HG02610 (cell line): Measurements from ENCODE around the gene NLGN1.

Experiments used
- ATAC-seq: cut with Tn5 transposase; IDR thresholded peaks from one replicate; pipeline ENCODE4 v1.9.1; 2021; ENCODE audit warnings: mild to moderate bottlenecking, moderate library complexity; ENCODE audit not compliant: unreplicated experiment

The NLGN1 gene

GRCh38 chr3:173750591-173750990 is 353.0 kb downstream of the NLGN1 start:
- ATAC-seq = no peak

- ATAC-seq = no peak
Measured at GRCh38 chr3:173753593-173753992, 356.0 kb downstream of the NLGN1 start.

GRCh38 chr3:173755161-173755560 is 357.6 kb downstream of the NLGN1 start:
- ATAC-seq = no peak

- ATAC-seq = no peak
Measured at GRCh38 chr3:173761161-173761560, 363.6 kb downstream of the NLGN1 start.

GRCh38 chr3:173762501-173762900 is 365.0 kb downstream of the NLGN1 start:
- ATAC-seq = no peak

GRCh38 chr3:173770011-173770410 is 372.5 kb downstream of the NLGN1 start:
- no peak for ATAC-seq

GRCh38 chr3:173770796-173771573 is 373.4 kb downstream of the NLGN1 start:
- no peak for ATAC-seq

- ATAC-seq = no peak
Measured at GRCh38 chr3:173773800-173774199, 376.3 kb downstream of the NLGN1 start.

- ATAC-seq = no peak
Measured at GRCh38 chr3:173774294-173774693, 376.8 kb downstream of the NLGN1 start.

- no peak for ATAC-seq
Measured at GRCh38 chr3:173778251-173778650, 380.7 kb downstream of the NLGN1 start.

- no peak for ATAC-seq
Measured at GRCh38 chr3:173780067-173780466, 382.5 kb downstream of the NLGN1 start.

- no peak for ATAC-seq
Measured at GRCh38 chr3:173785004-173785403, 387.5 kb downstream of the NLGN1 start.

GRCh38 chr3:173789530-173790162 is 392.1 kb downstream of the NLGN1 start:
- no peak for ATAC-seq

- ATAC-seq = no peak
Measured at GRCh38 chr3:173793963-173794362, 396.4 kb downstream of the NLGN1 start.

- ATAC-seq = no peak
Measured at GRCh38 chr3:173796405-173796804, 398.9 kb downstream of the NLGN1 start.

GRCh38 chr3:173796890-173797289 is 399.3 kb downstream of the NLGN1 start:
- ATAC-seq = no peak

- no peak for ATAC-seq
Measured at GRCh38 chr3:173799060-173799816, 401.7 kb downstream of the NLGN1 start.

- ATAC-seq = no peak
Measured at GRCh38 chr3:173800154-173800553, 402.6 kb downstream of the NLGN1 start.

GRCh38 chr3:173814809-173815208 is 417.3 kb downstream of the NLGN1 start:
- no peak for ATAC-seq

- ATAC-seq = no peak
Measured at GRCh38 chr3:173819368-173819767, 421.8 kb downstream of the NLGN1 start.

- no peak for ATAC-seq
Measured at GRCh38 chr3:173823911-173824460, 426.4 kb downstream of the NLGN1 start.
